Mesendoderm (in vitro differentiated cells): Measurements from ENCODE around the gene NDST3.
A peak's percentile ranks its signal among the peaks of the same experiment; 100 is the strongest.

Source experiments
- DNase-seq: peaks from one replicate; pipeline ENCODE4 v3.0.0; 2013
- H2AK5ac ChIP-seq: 2 replicates; pipeline ENCODE4 v1.6.1; 2013; ENCODE audit warnings: low read length, inconsistent platforms
- H2BK120ac ChIP-seq: 2 replicates; pipeline ENCODE4 v1.6.1; 2013; ENCODE audit warnings: low read depth, mild to moderate bottlenecking, low read length, moderate library complexity, mixed read lengths
- H2BK15ac ChIP-seq: replicated peaks from 2 replicates; pipeline ENCODE4 v1.6.1; 2013; ENCODE audit warnings: low read depth, mild to moderate bottlenecking, moderate library complexity
- H2BK5ac ChIP-seq: 2 replicates; pipeline ENCODE4 v1.6.1; 2013; ENCODE audit warnings: low read length, inconsistent platforms
- H3K18ac ChIP-seq: 2 replicates; pipeline ENCODE4 v1.6.1; 2013; ENCODE audit warnings: mild to moderate bottlenecking, low read length, mixed read lengths
- H3K23ac ChIP-seq: one replicate; pipeline ENCODE4 v1.6.1; 2013; ENCODE audit warnings: low read length
- H3K27ac ChIP-seq: 2 replicates; pipeline ENCODE4 v1.5.1; 2013; ENCODE audit warnings: low read depth, mild to moderate bottlenecking, inconsistent platforms, low read length, moderate library complexity
- H3K27me3 ChIP-seq: 2 replicates; pipeline ENCODE4 v1.6.1; 2013; ENCODE audit warnings: low read length, control low read depth, mild to moderate bottlenecking, inconsistent platforms; ENCODE audit not compliant: insufficient read depth, poor library complexity
- H3K36me3 ChIP-seq: 2 replicates; pipeline ENCODE4 v1.6.1; 2013; ENCODE audit warnings: low read length, inconsistent platforms; ENCODE audit not compliant: control insufficient read depth, insufficient read depth
- H3K4ac ChIP-seq: one replicate; pipeline ENCODE4 v1.6.1; 2013; ENCODE audit warnings: low read depth, mild to moderate bottlenecking, low read length, moderate library complexity
- H3K4me1 ChIP-seq: 2 replicates; pipeline ENCODE4 v1.6.1; 2013; ENCODE audit warnings: low read depth, low read length, inconsistent platforms; ENCODE audit not compliant: control insufficient read depth
- H3K4me2 ChIP-seq: 2 replicates; pipeline ENCODE4 v1.6.1; 2013; ENCODE audit warnings: low read length
- H3K4me3 ChIP-seq: 2 replicates; pipeline ENCODE4 v1.5.1; 2013; ENCODE audit warnings: mild to moderate bottlenecking, low read length
- H3K56ac ChIP-seq: one replicate; pipeline ENCODE4 v1.6.1; 2013; ENCODE audit warnings: low read length
- H3K79me1 ChIP-seq: 2 replicates; pipeline ENCODE4 v1.6.1; 2013; ENCODE audit warnings: low read length, inconsistent platforms
- H3K79me2 ChIP-seq: 2 replicates; pipeline ENCODE4 v1.6.1; 2013; ENCODE audit warnings: mild to moderate bottlenecking, low read length; ENCODE audit not compliant: control insufficient read depth, insufficient read depth
- H3K9ac ChIP-seq: 2 replicates; pipeline ENCODE4 v1.6.1; 2013; ENCODE audit warnings: low read length, inconsistent platforms
- H4K5ac ChIP-seq: one replicate; pipeline ENCODE4 v1.6.1; 2013; ENCODE audit warnings: low read length
- H4K8ac ChIP-seq: one replicate; pipeline ENCODE4 v1.6.1; 2013; ENCODE audit warnings: low read depth, mild to moderate bottlenecking, control low read depth, low read length, moderate library complexity
- WGBS: extraction: QIAGEN DNeasy Blood & Tissue Kit; methylation state at CpG from one replicate; pipeline ENCODE4 v1.1.7; 2013; ENCODE audit warnings: low lambda C conversion rate, missing lambda C conversion rate; ENCODE audit not compliant: insufficient coverage; ENCODE audit errors: extremely low coverage; 5-methylcytosine and 5-hydroxymethylcytosine counted together

NDST3 gene

GRCh38 chr4:118224243-118224829 is 190.1 kb downstream of the NDST3 start:
- WGBS = no CpG with 5 or more reads among the region's 3 CpGs
- H3K27ac ChIP-seq = no peak overlapping the region
- H3K36me3 ChIP-seq = no peaks in the 10 kb centered on the region
- H3K79me1 ChIP-seq = no peaks in the 10 kb centered on the region
- no peak overlapping the region for H2BK120ac ChIP-seq
- H3K79me2 ChIP-seq = no peaks in the 10 kb centered on the region
- no peak overlapping the region for H3K9ac ChIP-seq
- H3K4ac ChIP-seq = no peak overlapping the region
- H3K18ac ChIP-seq = no peak overlapping the region
- no peak overlapping the region for H3K23ac ChIP-seq
- no peak overlapping the region for H2AK5ac ChIP-seq
- peak; percentile 69 for DNase-seq
- no peak overlapping the region for H4K8ac ChIP-seq
- no peak overlapping the region for H3K4me3 ChIP-seq
- no peak overlapping the region for H2BK5ac ChIP-seq
- H3K27me3 ChIP-seq = no peaks in the 10 kb centered on the region
- no peaks in the 10 kb centered on the region for H3K4me1 ChIP-seq
- no peak overlapping the region for H4K5ac ChIP-seq
- no peak overlapping the region for H3K56ac ChIP-seq
- H3K4me2 ChIP-seq = no peak overlapping the region
- H2BK15ac ChIP-seq = no peak overlapping the region

DNA sequence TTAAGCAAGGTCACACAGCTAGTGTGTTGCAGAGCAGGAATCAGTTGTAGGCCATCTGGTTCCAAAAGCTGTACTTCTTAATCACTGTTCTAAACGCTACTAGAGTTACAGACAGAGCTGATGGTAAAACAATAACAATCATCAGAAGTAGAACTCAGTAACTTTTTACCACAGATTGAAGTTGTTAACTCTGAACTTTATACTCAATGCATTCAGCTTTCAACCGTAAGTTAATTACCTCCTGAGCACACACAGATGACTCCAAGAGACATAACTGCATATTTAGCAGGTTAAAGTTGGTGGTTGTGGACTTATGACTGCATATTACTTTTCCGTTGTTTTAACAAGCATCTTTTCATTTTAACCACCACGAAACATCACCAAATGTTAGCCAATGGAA is 191.2 kb downstream of the NDST3 start:
- no peak overlapping the region for H4K5ac ChIP-seq
- no peak overlapping the region for H3K4me3 ChIP-seq
- no CpG with 5 or more reads among the region's 4 CpGs for WGBS
- H2BK120ac ChIP-seq = no peak overlapping the region
- no peak for DNase-seq
- no peak overlapping the region for H2BK5ac ChIP-seq
- H3K27ac ChIP-seq = no peak overlapping the region
- H3K4ac ChIP-seq = no peak overlapping the region
- no peak overlapping the region for H3K18ac ChIP-seq
- H3K9ac ChIP-seq = no peak overlapping the region
- no peak overlapping the region for H2BK15ac ChIP-seq
- no peaks in the 10 kb centered on the region for H3K4me1 ChIP-seq
- H3K79me1 ChIP-seq = no peaks in the 10 kb centered on the region
- no peaks in the 10 kb centered on the region for H3K27me3 ChIP-seq
- no peak overlapping the region for H3K4me2 ChIP-seq
- H2AK5ac ChIP-seq = no peak overlapping the region
- no peak overlapping the region for H3K56ac ChIP-seq
- H3K23ac ChIP-seq = no peak overlapping the region
- no peak overlapping the region for H4K8ac ChIP-seq
- no peaks in the 10 kb centered on the region for H3K36me3 ChIP-seq
- H3K79me2 ChIP-seq = no peaks in the 10 kb centered on the region

GRCh38 chr4:118226311-118227010 is 192.2 kb downstream of the NDST3 start:
- no peaks in the 10 kb centered on the region for H3K27me3 ChIP-seq
- H3K4me2 ChIP-seq = no peak overlapping the region
- no peak overlapping the region for H3K4ac ChIP-seq
- H3K9ac ChIP-seq = no peak overlapping the region
- no peak overlapping the region for H3K23ac ChIP-seq
- H2BK120ac ChIP-seq = no peak overlapping the region
- no peaks in the 10 kb centered on the region for H3K4me1 ChIP-seq
- H2AK5ac ChIP-seq = no peak overlapping the region
- H2BK15ac ChIP-seq = no peak overlapping the region
- H3K56ac ChIP-seq = no peak overlapping the region
- no peak overlapping the region for H3K27ac ChIP-seq
- H3K79me1 ChIP-seq = no peaks in the 10 kb centered on the region
- no peak overlapping the region for H4K5ac ChIP-seq
- no peaks in the 10 kb centered on the region for H3K79me2 ChIP-seq
- no peak for DNase-seq
- H4K8ac ChIP-seq = no peak overlapping the region
- H2BK5ac ChIP-seq = no peak overlapping the region
- H3K4me3 ChIP-seq = no peak overlapping the region
- no peaks in the 10 kb centered on the region for H3K36me3 ChIP-seq
- no CpG with 5 or more reads among the region's 7 CpGs for WGBS
- H3K18ac ChIP-seq = no peak overlapping the region

DNA sequence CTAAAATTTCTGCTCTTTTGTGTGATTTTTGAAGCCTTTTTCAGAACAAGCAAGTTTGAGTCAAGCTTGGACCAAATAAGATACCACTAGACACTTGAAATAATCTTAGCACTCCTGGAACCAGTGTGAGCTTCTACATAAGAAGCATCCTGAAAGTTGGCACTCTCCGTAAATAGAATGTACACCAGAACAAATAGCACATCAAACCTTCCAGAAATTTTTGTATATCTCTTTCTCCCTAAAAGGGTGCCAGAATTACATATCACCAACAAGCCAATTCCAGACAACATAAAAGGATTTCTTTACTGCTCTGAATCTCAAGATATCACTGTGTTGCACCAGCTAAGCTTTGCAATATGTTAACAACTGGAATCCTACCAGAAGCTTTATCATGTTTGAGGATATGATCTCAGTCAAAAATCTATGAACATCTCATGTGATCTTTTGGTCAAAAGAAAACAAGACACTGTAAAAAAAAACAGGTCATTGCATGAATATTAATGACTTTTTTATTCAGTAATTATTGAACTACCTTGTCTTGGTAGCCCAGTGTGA is 201.4 kb downstream of the NDST3 start:
- no peak for DNase-seq
- H3K18ac ChIP-seq = no peak overlapping the region
- no peak overlapping the region for H2AK5ac ChIP-seq
- no peaks in the 10 kb centered on the region for H3K79me1 ChIP-seq
- no peak overlapping the region for H2BK15ac ChIP-seq
- H3K36me3 ChIP-seq = no peaks in the 10 kb centered on the region
- H2BK120ac ChIP-seq = no peak overlapping the region
- H3K79me2 ChIP-seq = no peaks in the 10 kb centered on the region
- no CpG with 5 or more reads among the region's 1 CpG for WGBS
- no peak overlapping the region for H4K8ac ChIP-seq
- no peak overlapping the region for H3K4me2 ChIP-seq
- H4K5ac ChIP-seq = no peak overlapping the region
- no peak overlapping the region for H2BK5ac ChIP-seq
- no peak overlapping the region for H3K9ac ChIP-seq
- no peak overlapping the region for H3K4ac ChIP-seq
- no peaks in the 10 kb centered on the region for H3K27me3 ChIP-seq
- no peak overlapping the region for H3K56ac ChIP-seq
- no peak overlapping the region for H3K27ac ChIP-seq
- H3K23ac ChIP-seq = no peak overlapping the region
- H3K4me1 ChIP-seq = no peaks in the 10 kb centered on the region
- H3K4me3 ChIP-seq = no peak overlapping the region

DNA sequence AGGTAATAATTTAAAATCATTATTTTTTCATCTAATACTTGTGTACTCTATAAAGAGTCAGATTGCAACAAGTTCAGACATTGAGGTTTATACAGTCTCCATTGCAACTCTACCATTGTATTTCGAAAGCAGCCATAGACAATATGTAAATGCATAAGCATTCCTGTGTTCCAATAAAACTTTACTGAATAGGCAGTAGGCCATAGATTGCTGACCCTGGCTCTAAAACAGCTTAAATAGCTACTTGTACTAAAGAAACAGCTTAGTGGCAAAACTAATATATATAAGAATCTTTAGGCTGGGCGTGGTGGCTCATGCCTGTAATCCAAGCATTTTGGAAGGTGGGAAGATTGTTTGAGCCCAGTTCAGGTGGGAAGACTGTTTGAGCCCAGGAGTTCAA is 203.2 kb downstream of the NDST3 start:
- Histone ChIP-seq H3K4me3 (no peak overlapping the region), H3K36me3 (no peaks in the 10 kb centered on the region), H3K9ac (no peak overlapping the region), H3K23ac (no peak overlapping the region), H2BK15ac (no peak overlapping the region), H3K27me3 (no peaks in the 10 kb centered on the region), H3K18ac (no peak overlapping the region), H3K79me2 (no peaks in the 10 kb centered on the region), H3K4me1 (no peaks in the 10 kb centered on the region), H2BK5ac (no peak overlapping the region), H3K27ac (no peak overlapping the region), H3K56ac (no peak overlapping the region), H2BK120ac (no peak overlapping the region), H3K79me1 (no peaks in the 10 kb centered on the region), H3K4me2 (no peak overlapping the region), H3K4ac (no peak overlapping the region), H4K5ac (no peak overlapping the region), H4K8ac (no peak overlapping the region), H2AK5ac (no peak overlapping the region)
- DNase-seq = no peak
- WGBS = no CpG with 5 or more reads among the region's 2 CpGs
